GM12878 (cell line): ENCODE measurements around the gene NT5DC4. TPM values are rescaled to one million over a fixed set of nuclear protein-coding genes. Genes with fewer than 3 reads are reported as not detected.
A peak's percentile ranks its signal among the peaks of the same experiment; 100 is the strongest.

Experiments
- ATAC-seq: fragments of 200-7000 bp; cut with Tn5 transposase; 3 replicates; pipeline ENCODE4 v1.9.1; 2020; ENCODE audit warnings: mild to moderate bottlenecking, moderate library complexity
- BruUV-seq: library from RNA; stranded (reverse); fragments of 400-500 nt; replicated peaks from 2 replicates; lab custom pipeline; 2021; lab: Mats Ljungman, UMichigan
- CTCF ChIA-PET: fragments of 300-600 bp; sonication (Branson Sonifier 250); formaldehyde crosslinking; extraction: SDS; loops from one replicate; lab custom pipeline; 2021; ENCODE audit warnings: inconsistent platforms; lab: Yijun Ruan, JAX
- POLR2A ChIA-PET: fragments of 350-600 bp; formaldehyde crosslinking; extraction: SDS; loops from one replicate; lab custom pipeline; 2021; ENCODE audit warnings: inconsistent platforms; lab: Charles Lee
- RAD21 ChIA-PET: fragments of 300-600 bp; sonication (Branson Sonifier 250); formaldehyde crosslinking; loops from one replicate; lab custom pipeline; 2023; ENCODE audit warnings: antibody characterized with exemption; ENCODE audit not compliant: unreplicated experiment; lab: Charles Lee
- SMC1A ChIA-PET: fragments of 300-600 bp; sonication (Branson Sonifier 250); formaldehyde crosslinking; loops from one replicate; lab custom pipeline; 2023; ENCODE audit not compliant: unreplicated experiment, uncharacterized antibody; lab: Charles Lee
- DNase-seq: peaks from one replicate; pipeline ENCODE4 v3.0.0-alpha.2; 2011; ENCODE audit warnings: low read depth, low spot score
- FAIRE-seq: peaks from 3 replicates; lab custom pipeline; 2011; peaks lifted over from hg19 to GRCh38; lab: Jason Lieb, UNC
- H2AFZ ChIP-seq: 2 replicates; pipeline ENCODE4 v1.6.0; 2011; ENCODE audit warnings: low read depth, low read length, control low read depth; ENCODE audit not compliant: control insufficient read depth
- H3K27ac ChIP-seq: 2 replicates; pipeline ENCODE4 v1.5.1; 2011; ENCODE audit warnings: control low read depth; ENCODE audit not compliant: control insufficient read depth, insufficient read depth
- H3K27me3 ChIP-seq, 2 experiments: replicated peaks in 1 of 2; 2 replicates each; pipeline versions ENCODE4 v1.6.0 to v1.6.1; 2011; ENCODE audit warnings: low read length in 1 of 2; ENCODE audit not compliant: control insufficient read depth in 2 of 2, insufficient read depth in 2 of 2
- H3K36me3 ChIP-seq, 2 experiments: 2 replicates each; pipeline ENCODE4 v1.5.1; 2011; ENCODE audit warnings: low read length in 1 of 2; ENCODE audit not compliant: control insufficient read depth in 2 of 2, insufficient read depth in 2 of 2
- H3K4me1 ChIP-seq: 2 replicates; pipeline ENCODE4 v1.6.1; 2011; ENCODE audit warnings: mild to moderate bottlenecking, low read length, moderate library complexity, mixed read lengths; ENCODE audit not compliant: control insufficient read depth, insufficient read depth
- H3K4me2 ChIP-seq: 2 replicates; pipeline ENCODE4 v1.6.0; 2011; ENCODE audit warnings: control low read depth; ENCODE audit not compliant: control insufficient read depth, insufficient read depth
- H3K4me3 ChIP-seq: fragments of 200-600 bp; sonication (generic); 2 replicates; pipeline ENCODE4 v1.5.1; 2016
- H3K79me2 ChIP-seq: 2 replicates; pipeline ENCODE4 v1.6.0; 2011; ENCODE audit warnings: low read length; ENCODE audit not compliant: control insufficient read depth, insufficient read depth
- H3K9ac ChIP-seq: 2 replicates; pipeline ENCODE4 v1.8.0; 2011; ENCODE audit warnings: low read length, control low read depth, mixed read lengths; ENCODE audit not compliant: control insufficient read depth, insufficient read depth
- H3K9me3 ChIP-seq: replicated peaks from 3 replicates; pipeline ENCODE4 v1.5.1; 2011; ENCODE audit warnings: mild to moderate bottlenecking, low read length; ENCODE audit not compliant: control insufficient read depth, insufficient read depth
- H4K20me1 ChIP-seq: 2 replicates; pipeline ENCODE4 v1.6.0; 2011; ENCODE audit not compliant: control insufficient read depth, insufficient read depth
- CEBPB ChIP-seq, 2 experiments: fragments of 150-350 bp in 1 of 2; IDR thresholded peaks; 2 replicates each; pipeline ENCODE4 v1.6.1; 2012 to 2014; ENCODE audit warnings: low read depth in 2 of 2, low read length in 2 of 2, borderline replicate concordance in 1 of 2, inconsistent platforms in 1 of 2
- CHD1 ChIP-seq: IDR thresholded peaks from 2 replicates; pipeline ENCODE4 v1.6.1; 2012; ENCODE audit warnings: low read depth, low read length, improper control_type of control experiment
- ESRRA ChIP-seq: IDR thresholded peaks from 2 replicates; pipeline ENCODE4 v1.6.1; 2012; ENCODE audit warnings: mild to moderate bottlenecking, low read length, improper control_type of control experiment
- GABPA ChIP-seq: IDR thresholded peaks from 2 replicates; pipeline ENCODE4 v1.6.1; 2014; ENCODE audit warnings: antibody characterized with exemption, low read depth, mild to moderate bottlenecking, inconsistent platforms
- IKZF2 ChIP-seq, 2 experiments: fragments of 450-650 bp; IDR thresholded peaks; 2 replicates each; pipeline ENCODE4 v1.6.1; 2017; ENCODE audit warnings: mild to moderate bottlenecking in 2 of 2, moderate library complexity in 2 of 2
- KDM1A ChIP-seq: fragments of 200-600 bp; sonication (generic); IDR thresholded peaks from 2 replicates; pipeline ENCODE4 v1.6.1; 2016; ENCODE audit warnings: borderline replicate concordance
- MEF2A ChIP-seq: IDR thresholded peaks from 2 replicates; pipeline ENCODE4 v1.6.1; 2011; ENCODE audit warnings: low read depth, mild to moderate bottlenecking, low read length, moderate library complexity; ENCODE audit not compliant: insufficient read depth
- MLLT1 ChIP-seq: fragments of 450-650 bp; IDR thresholded peaks from 2 replicates; pipeline ENCODE4 v1.6.1; 2016; ENCODE audit warnings: mild to moderate bottlenecking
- MXI1 ChIP-seq: fragments of 150-350 bp; IDR thresholded peaks from 2 replicates; pipeline ENCODE4 v1.6.1; 2011; ENCODE audit warnings: low read depth, mild to moderate bottlenecking, inconsistent platforms, low read length, improper control_type of control experiment
- MYC ChIP-seq: IDR thresholded peaks from 2 replicates; pipeline ENCODE4 v1.6.1; 2011; ENCODE audit warnings: mild to moderate bottlenecking, low read length, moderate library complexity, inconsistent platforms; ENCODE audit not compliant: insufficient read depth, insufficient replicate concordance, insufficient read length, severe bottlenecking
- NFYB ChIP-seq: IDR thresholded peaks from 2 replicates; pipeline ENCODE4 v1.6.1; 2011; ENCODE audit warnings: low read depth, mild to moderate bottlenecking, low read length, improper control_type of control experiment, moderate library complexity; ENCODE audit not compliant: insufficient read depth
- NR2C1 ChIP-seq: fragments of 450-650 bp; IDR thresholded peaks from 2 replicates; pipeline ENCODE4 v1.6.1; 2017; ENCODE audit warnings: antibody characterized with exemption, mild to moderate bottlenecking, moderate library complexity
- NR2F1 ChIP-seq: fragments of 450-650 bp; conservative IDR thresholded peaks from 2 replicates; pipeline ENCODE4 v1.6.1; 2017; ENCODE audit warnings: mild to moderate bottlenecking
- PAX8 ChIP-seq: fragments of 450-650 bp; IDR thresholded peaks from 2 replicates; pipeline ENCODE4 v1.6.1; 2017; ENCODE audit warnings: mild to moderate bottlenecking, moderate library complexity
- PML ChIP-seq: IDR thresholded peaks from 2 replicates; pipeline ENCODE4 v1.6.1; 2012; ENCODE audit warnings: low read length, inconsistent platforms
- SIX5 ChIP-seq: IDR thresholded peaks from 2 replicates; pipeline ENCODE4 v1.6.1; 2011; ENCODE audit warnings: mild to moderate bottlenecking, low read depth, low read length, moderate library complexity; ENCODE audit not compliant: severe bottlenecking
- TARDBP ChIP-seq: IDR thresholded peaks from 2 replicates; pipeline ENCODE4 v1.6.1; 2016; ENCODE audit warnings: borderline replicate concordance
- YY1 ChIP-seq: IDR thresholded peaks from 2 replicates; pipeline ENCODE4 v1.6.1; 2011; ENCODE audit warnings: low read depth, mild to moderate bottlenecking, low read length
- WGBS: methylation state at CpG from one replicate; pipeline ENCODE4 v1.1.6; 2016; ENCODE audit warnings: low lambda C conversion rate; ENCODE audit not compliant: insufficient replicate concordance, insufficient coverage; ENCODE audit errors: missing lambda C conversion rate; 5-methylcytosine and 5-hydroxymethylcytosine counted together
- in situ Hi-C: fragments of 300-500 bp; cut with MboI; formaldehyde crosslinking; loops from 9 replicates; pipeline ENCODE4 v1.14.3; 2018; ENCODE audit warnings: mixed read lengths
- intact Hi-C: fragments of 100-400 bp; cut with micrococcal nuclease; formaldehyde crosslinking; loops from one replicate; pipeline ENCODE4 v1.14.2; 2022; ENCODE audit not compliant: unreplicated experiment
- polyA plus RNA-seq, 11 experiments: library from polyadenylated mRNA; depleted of rRNA in 4 of 11; unstranded in 6 of 11; stranded (reverse) in 5 of 11; fragments of >200 nt; fragmentation: Nextera tagmentation in 4 of 11; fragmentation: Illumina TruSeq in 1 of 11; extraction: Ambion mirVana in 4 of 11; extraction: Trizol in 1 of 11; gene quantifications; 1 replicate in 1 of 11; 2 replicates in 10 of 11; pipeline versions ENCODE4 v1.2.1 to v1.2.3, GENCODE V29; 2011 to 2016; ENCODE audit warnings: inconsistent platforms in 2 of 11, missing spikeins in 2 of 11, low read depth in 1 of 11
- total RNA-seq, 4 experiments: library from RNA; depleted of rRNA in 3 of 4; stranded (reverse); fragments of >200 nt in 3 of 4; fragmentation: Illumina TruSeq in 1 of 4; extraction: Trizol in 1 of 4; gene quantifications; 2 replicates each; pipeline versions ENCODE4 v1.2.1 to v1.2.3, GENCODE V29; 2013 to 2021
- TF ChIP-seq, protein P1 (sequence below): fragments of 450-650 bp; IDR thresholded peaks from 2 replicates; pipeline ENCODE4 v1.6.1; 2016; ENCODE audit warnings: mild to moderate bottlenecking, moderate library complexity, borderline replicate concordance

Gene NT5DC4
- total and polyA plus RNA-seq, 10 of the 15 experiments (the other 5 are each of a cell fraction or from before 2014, with no cell fraction given): 0.04 to 2.6 (median 0.32) TPM; not detected in 2

GRCh38 chr2:112787729-112788393, 67.0 kb downstream of the NT5DC4 start:
- FAIRE-seq: peak; percentile 47
- no peaks in the 10 kb centered on the region for H3K36me3 ChIP-seq
- H3K4me2 ChIP-seq: no peak overlapping the region
- no peak overlapping the region for H3K4me3 ChIP-seq
- no peaks in the 10 kb centered on the region for H3K79me2 ChIP-seq
- WGBS: 98% methylated on average over 4 of the region's 4 CpGs
- ChIA-PET POLR2A (no interaction called here), CTCF (interaction anchor here (1.3 to 4.8 kb wide), 2 partner anchors 43 to 98 kb away, joined by 5 to 17 read pairs; no protein-coding TSS in a partner anchor)
- BruUV-seq: no TSS peak
- no peak overlapping the region for H3K27ac ChIP-seq
- ATAC-seq: no peak
- H3K4me1 ChIP-seq: peaks cover 5% of the 10 kb centered on the region; the same call in 1 of the 2 replicates
- H3K27me3 ChIP-seq: no peaks in the 10 kb centered on the region
- TF ChIP-seq MEF2A (no peak), YY1 (no peak), MYC (no peak), CHD1 (no peak), NR2C1 (no peak), CEBPB (IDR thresholded peaks at IDR 0.05; ENCODE audit: borderline replicate concordance in 1 of 2, low read depth in 2 of 2, low read length in 2 of 2) (no peak), TARDBP (no peak), SIX5 (no peak), GABPA (no peak), NR2F1 (no peak), MXI1 (no peak), KDM1A (no peak), IKZF2 (IDR thresholded peaks at IDR 0.05) (no peak), NFYB (no peak), ESRRA (no peak), PML (no peak), MLLT1 (no peak), PAX8 (no peak)
- TF ChIP-seq, protein P1, sequence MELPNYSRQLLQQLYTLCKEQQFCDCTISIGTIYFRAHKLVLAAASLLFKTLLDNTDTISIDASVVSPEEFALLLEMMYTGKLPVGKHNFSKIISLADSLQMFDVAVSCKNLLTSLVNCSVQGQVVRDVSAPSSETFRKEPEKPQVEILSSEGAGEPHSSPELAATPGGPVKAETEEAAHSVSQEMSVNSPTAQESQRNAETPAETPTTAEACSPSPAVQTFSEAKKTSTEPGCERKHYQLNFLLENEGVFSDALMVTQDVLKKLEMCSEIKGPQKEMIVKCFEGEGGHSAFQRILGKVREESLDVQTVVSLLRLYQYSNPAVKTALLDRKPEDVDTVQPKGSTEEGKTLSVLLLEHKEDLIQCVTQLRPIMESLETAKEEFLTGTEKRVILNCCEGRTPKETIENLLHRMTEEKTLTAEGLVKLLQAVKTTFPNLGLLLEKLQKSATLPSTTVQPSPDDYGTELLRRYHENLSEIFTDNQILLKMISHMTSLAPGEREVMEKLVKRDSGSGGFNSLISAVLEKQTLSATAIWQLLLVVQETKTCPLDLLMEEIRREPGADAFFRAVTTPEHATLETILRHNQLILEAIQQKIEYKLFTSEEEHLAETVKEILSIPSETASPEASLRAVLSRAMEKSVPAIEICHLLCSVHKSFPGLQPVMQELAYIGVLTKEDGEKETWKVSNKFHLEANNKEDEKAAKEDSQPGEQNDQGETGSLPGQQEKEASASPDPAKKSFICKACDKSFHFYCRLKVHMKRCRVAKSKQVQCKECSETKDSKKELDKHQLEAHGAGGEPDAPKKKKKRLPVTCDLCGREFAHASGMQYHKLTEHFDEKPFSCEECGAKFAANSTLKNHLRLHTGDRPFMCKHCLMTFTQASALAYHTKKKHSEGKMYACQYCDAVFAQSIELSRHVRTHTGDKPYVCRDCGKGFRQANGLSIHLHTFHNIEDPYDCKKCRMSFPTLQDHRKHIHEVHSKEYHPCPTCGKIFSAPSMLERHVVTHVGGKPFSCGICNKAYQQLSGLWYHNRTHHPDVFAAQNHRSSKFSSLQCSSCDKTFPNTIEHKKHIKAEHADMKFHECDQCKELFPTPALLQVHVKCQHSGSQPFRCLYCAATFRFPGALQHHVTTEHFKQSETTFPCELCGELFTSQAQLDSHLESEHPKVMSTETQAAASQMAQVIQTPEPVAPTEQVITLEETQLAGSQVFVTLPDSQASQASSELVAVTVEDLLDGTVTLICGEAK: no peak
- TF ChIP-seq, all 136 proteins: peak for 0
- ChIA-PET RAD21 (interaction anchor here (1.5 kb wide), 1 partner anchor 97 kb away, joined by 4 read pairs; no protein-coding TSS in a partner anchor), SMC1A (interaction anchor here (1.0 to 2.0 kb wide), 6 partner anchors 15 to 95 kb away, joined by 3 to 7 read pairs (median 4); no protein-coding TSS in a partner anchor)
- H3K9ac ChIP-seq: no peak overlapping the region
- H2AFZ ChIP-seq: no peak overlapping the region
- H3K9me3 ChIP-seq: peaks cover 2% of the 10 kb centered on the region; the same call in 1 of the 3 replicates
- in situ Hi-C loops (no loop called here), intact Hi-C loops (no loop called here)
- H4K20me1 ChIP-seq: no peaks in the 10 kb centered on the region
- no peak for DNase-seq
